ENCODE data around the gene ZCCHC7. TPM values are rescaled to one million over a fixed set of nuclear protein-coding genes. Genes with fewer than 3 reads are reported as not detected.

ZCCHC7 gene
- total and polyA plus RNA-seq, 9 of the 15 experiments (the other 6 are each of a cell fraction or from before 2014, with no cell fraction given) = 34.1 to 68.9 (median 48.8) TPM

- TF ChIP-seq ETS1 (conservative IDR thresholded peaks at IDR 0.05; ENCODE audit: control insufficient read depth, low read depth, low read length) = peak; percentile 89
- peak; percentile 69; the same call in 1 of the 2 replicates for TF ChIP-seq ATF4 (CRISPR knock-in tag; IDR thresholded peaks at IDR 0.05)
- 0 out of 2 replicates have a peak, but pooled peaks have one; percentile 84 for TF ChIP-seq MXI1 (IDR thresholded peaks at IDR 0.05; ENCODE audit: low read depth, low read length)
- TF ChIP-seq ZNF444 (CRISPR knock-in tag; IDR thresholded peaks at IDR 0.05) = 0 out of 2 replicates have a peak, but pooled peaks have one; percentile 60
- no peak for TF ChIP-seq POLR3A (IDR thresholded peaks at IDR 0.05; ENCODE audit: borderline replicate concordance, extremely low read depth, insufficient read depth, insufficient read length)
- TF ChIP-seq SNIP1 (IDR thresholded peaks at IDR 0.05; ENCODE audit: low read depth) = no peak
- TF ChIP-seq JUND (IDR thresholded peaks at IDR 0.05; ENCODE audit: borderline replicate concordance, low read depth, low read length) = peak; percentile 88
- peak; percentile 42; the same call in 1 of the 3 replicates for TF ChIP-seq JUND (tag; IDR thresholded peaks at IDR 0.05; ENCODE audit: borderline replicate concordance, low read depth, low read length)
- no peak for TF ChIP-seq FOXO4 (CRISPR knock-in tag; IDR thresholded peaks at IDR 0.05)
- peak; percentile 100 for TF ChIP-seq TEAD4 (IDR thresholded peaks at IDR 0.05; ENCODE audit: low read length)
- no peak for TF ChIP-seq TEAD4 (CRISPR knock-in tag; IDR thresholded peaks at IDR 0.05; ENCODE audit: borderline replicate concordance)
- TF ChIP-seq HMBOX1 (IDR thresholded peaks at IDR 0.05) = peak; percentile 83
- TF ChIP-seq ZNF124 (CRISPR knock-in tag; IDR thresholded peaks at IDR 0.05) = no peak
- peak; percentile 53 for TF ChIP-seq MAFG (tag; conservative IDR thresholded peaks at IDR 0.05)
- TF ChIP-seq ZBTB26 (CRISPR knock-in tag; IDR thresholded peaks at IDR 0.05) = no peak
- TF ChIP-seq CXXC5 (CRISPR knock-in tag; IDR thresholded peaks at IDR 0.05) = peak; percentile 81
- peak; percentile 90; the same call in 1 of the 2 replicates for TF ChIP-seq ZNF197 (CRISPR knock-in tag; IDR thresholded peaks at IDR 0.05; ENCODE audit: low read depth)
- TF ChIP-seq ZKSCAN3 (CRISPR knock-in tag; IDR thresholded peaks at IDR 0.05) = no peak
- TF ChIP-seq ZNF75A (CRISPR knock-in tag; IDR thresholded peaks at IDR 0.05) = 0 out of 2 replicates have a peak, but pooled peaks have one; percentile 14
- no peak for TF ChIP-seq GTF2F1 (IDR thresholded peaks at IDR 0.05; ENCODE audit: low read depth, low read length)
- no peak for TF ChIP-seq ZBTB1 (CRISPR knock-in tag; IDR thresholded peaks at IDR 0.05; ENCODE audit: borderline replicate concordance, low read depth)
- no peak for TF ChIP-seq ZNF57 (CRISPR knock-in tag; IDR thresholded peaks at IDR 0.05)
- TF ChIP-seq HIVEP1 (CRISPR knock-in tag; IDR thresholded peaks at IDR 0.05) = no peak
These were observed 77.0 kb downstream of the ZCCHC7 start (continued) for GRCh38 chr9:37197158-37198038.
